C4-2B (cell line): ENCODE results near the gene BICDL1.

ENCODE experiments used
- ZFX ChIP-seq: fragments of 450-650 bp; IDR thresholded peaks from 2 replicates; pipeline ENCODE4 v1.6.1; 2017
- TF ChIP-seq, protein P1 (sequence below): fragments of 450-650 bp; conservative IDR thresholded peaks from 2 replicates; pipeline ENCODE4 v1.5.1; 2017; ENCODE audit warnings: mild to moderate bottlenecking

GRCh38 chr12:120121343-120121742, 132.3 kb downstream of the BICDL1 start:
- TF ChIP-seq, protein P1, sequence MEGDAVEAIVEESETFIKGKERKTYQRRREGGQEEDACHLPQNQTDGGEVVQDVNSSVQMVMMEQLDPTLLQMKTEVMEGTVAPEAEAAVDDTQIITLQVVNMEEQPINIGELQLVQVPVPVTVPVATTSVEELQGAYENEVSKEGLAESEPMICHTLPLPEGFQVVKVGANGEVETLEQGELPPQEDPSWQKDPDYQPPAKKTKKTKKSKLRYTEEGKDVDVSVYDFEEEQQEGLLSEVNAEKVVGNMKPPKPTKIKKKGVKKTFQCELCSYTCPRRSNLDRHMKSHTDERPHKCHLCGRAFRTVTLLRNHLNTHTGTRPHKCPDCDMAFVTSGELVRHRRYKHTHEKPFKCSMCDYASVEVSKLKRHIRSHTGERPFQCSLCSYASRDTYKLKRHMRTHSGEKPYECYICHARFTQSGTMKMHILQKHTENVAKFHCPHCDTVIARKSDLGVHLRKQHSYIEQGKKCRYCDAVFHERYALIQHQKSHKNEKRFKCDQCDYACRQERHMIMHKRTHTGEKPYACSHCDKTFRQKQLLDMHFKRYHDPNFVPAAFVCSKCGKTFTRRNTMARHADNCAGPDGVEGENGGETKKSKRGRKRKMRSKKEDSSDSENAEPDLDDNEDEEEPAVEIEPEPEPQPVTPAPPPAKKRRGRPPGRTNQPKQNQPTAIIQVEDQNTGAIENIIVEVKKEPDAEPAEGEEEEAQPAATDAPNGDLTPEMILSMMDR = no peak
- no peak for TF ChIP-seq ZFX
